ENCODE data around the gene TSPEAR.
"Not testable (repeated sequence)": the region's sequence is repeated elsewhere in the genome, so short reads cannot be mapped to it uniquely, and the experiment has no call there.

TSPEAR gene

GRCh38 chr21:44650973-44651675, 60.2 kb downstream of the TSPEAR start:
- no peak overlapping the region for H3K27ac ChIP-seq
- TF ChIP-seq ZFX (IDR thresholded peaks at IDR 0.05; ENCODE audit: borderline replicate concordance) (no peak), CTCF (IDR thresholded peaks at IDR 0.05) (no peak)

- H3K27ac ChIP-seq: no peak overlapping the region
- TF ChIP-seq ZFX (IDR thresholded peaks at IDR 0.05; ENCODE audit: borderline replicate concordance) (no peak), CTCF (IDR thresholded peaks at IDR 0.05) (no peak)
These were observed 61.0 kb downstream of the TSPEAR start for GRCh38 chr21:44650265-44650972.

- no peak overlapping the region for H3K27ac ChIP-seq
- no peak for TF ChIP-seq CTCF (IDR thresholded peaks at IDR 0.05)
- no peak for TF ChIP-seq ZFX (IDR thresholded peaks at IDR 0.05; ENCODE audit: borderline replicate concordance)
These were observed 61.8 kb downstream of the TSPEAR start for GRCh38 chr21:44649521-44650100.

- H3K27ac ChIP-seq: no peak overlapping the region
- TF ChIP-seq ZFX (IDR thresholded peaks at IDR 0.05; ENCODE audit: borderline replicate concordance) (no peak), CTCF (IDR thresholded peaks at IDR 0.05) (no peak)
These were observed 62.6 kb downstream of the TSPEAR start for GRCh38 chr21:44648557-44649311.

GRCh38 chr21:44647222-44647552, 64.2 kb downstream of the TSPEAR start:
- no peak for TF ChIP-seq ZFX (IDR thresholded peaks at IDR 0.05; ENCODE audit: borderline replicate concordance)
- no peak for TF ChIP-seq CTCF (IDR thresholded peaks at IDR 0.05)
- H3K27ac ChIP-seq: no peak overlapping the region

GRCh38 chr21:44646366-44647221, 64.8 kb downstream of the TSPEAR start, which contains the start of gene KRTAP10-11:
KRTAP10-11 (plus strand) TSS chr21:44646414; CDS start chr21:44646459, 45 bp downstream.
- H3K27ac ChIP-seq: not testable (repeated sequence)

GRCh38 chr21:44644878-44645277, 66.5 kb downstream of the TSPEAR start:
- no peak overlapping the region for H3K27ac ChIP-seq
- no peak for TF ChIP-seq CTCF (IDR thresholded peaks at IDR 0.05)

Data from 22Rv1 (cell line).